H54 (cell line): ENCODE data around the gene GLB1L2.

Experiments used
- DNase-seq: peaks from one replicate; pipeline ENCODE4 v3.0.0; 2011; ENCODE audit warnings: low spot score, mixed read lengths; ENCODE audit not compliant: insufficient read length
- FAIRE-seq: peaks from 3 replicates; lab custom pipeline; 2011; peaks lifted over from hg19 to GRCh38; lab: Jason Lieb, UNC
- POLR2A ChIP-seq: IDR thresholded peaks from 2 replicates; pipeline ENCODE4 v1.6.1; 2011; ENCODE audit warnings: low read depth, mild to moderate bottlenecking, low read length

GLB1L2 gene

GRCh38 chr11:134374171-134374570, 42.4 kb downstream of the GLB1L2 start:
- TF ChIP-seq POLR2A, result no peak
- DNase-seq (no peak), FAIRE-seq (no peak)

GRCh38 chr11:134374891-134375550, 43.2 kb downstream of the GLB1L2 start:
- FAIRE-seq (no peak), DNase-seq (no peak)
- TF ChIP-seq POLR2A, result no peak

GRCh38 chr11:134376150-134376921, 44.5 kb downstream of the GLB1L2 start:
- TF ChIP-seq POLR2A, result no peak
- FAIRE-seq, result no peak
- no peak for DNase-seq

GRCh38 chr11:134377876-134378275, 46.1 kb downstream of the GLB1L2 start:
- no peak for FAIRE-seq
- no peak for TF ChIP-seq POLR2A
- no peak for DNase-seq

GRCh38 chr11:134379241-134379640, 47.5 kb downstream of the GLB1L2 start:
- DNase-seq (no peak), FAIRE-seq (no peak)
- no peak for TF ChIP-seq POLR2A

- no peak for TF ChIP-seq POLR2A
- DNase-seq, result no peak
- no peak for FAIRE-seq
These were observed 48.4 kb downstream of the GLB1L2 start for GRCh38 chr11:134380229-134380628.

- no peak for DNase-seq
- FAIRE-seq, result no peak
- no peak for TF ChIP-seq POLR2A
These were observed 49.0 kb downstream of the GLB1L2 start for GRCh38 chr11:134380785-134381184.

GRCh38 chr11:134382257-134382656, 50.5 kb downstream of the GLB1L2 start:
- no peak for FAIRE-seq
- TF ChIP-seq POLR2A, result no peak
- DNase-seq, result no peak

GRCh38 chr11:134382830-134383229, 51.0 kb downstream of the GLB1L2 start:
- TF ChIP-seq POLR2A, result no peak
- FAIRE-seq (no peak), DNase-seq (no peak)

- DNase-seq, result no peak
- TF ChIP-seq POLR2A, result no peak
- no peak for FAIRE-seq
These were observed 51.9 kb downstream of the GLB1L2 start for GRCh38 chr11:134383576-134384221.

GRCh38 chr11:134384406-134384805, 52.6 kb downstream of the GLB1L2 start:
- TF ChIP-seq POLR2A, result no peak
- no peak for FAIRE-seq
- DNase-seq, result no peak

- no peak for FAIRE-seq
- no peak for TF ChIP-seq POLR2A
- DNase-seq, result no peak
These were observed 53.4 kb downstream of the GLB1L2 start for GRCh38 chr11:134385171-134385570.

- TF ChIP-seq POLR2A, result no peak
- no peak for FAIRE-seq
- DNase-seq, result no peak
These were observed 54.2 kb downstream of the GLB1L2 start for GRCh38 chr11:134385774-134386565.
